Left hindlimb (tissue), 1 donor: ENCODE results near the gene USP7.
"Not testable (repeated sequence)": the region's sequence is repeated elsewhere in the genome, so short reads cannot be mapped to it uniquely, and the experiment has no call there.

Source experiments
- DNase-seq: peaks from one replicate; pipeline ENCODE4 v3.0.0-alpha.2; 2018

USP7 gene

GRCh38 chr16:8972843-8973586 is 9.3 kb upstream of the USP7 start:
- no peak for DNase-seq

- DNase-seq, result no peak
Observed at GRCh38 chr16:8971416-8971815, 7.7 kb upstream of the USP7 start.

- DNase-seq, result not testable (repeated sequence)
Observed at GRCh38 chr16:8969202-8969897, 5.6 kb upstream of the USP7 start.

GRCh38 chr16:8968054-8968453 is 4.3 kb upstream of the USP7 start:
- DNase-seq, result not testable (repeated sequence)

GRCh38 chr16:8967132-8967821 is 3.6 kb upstream of the USP7 start:
- no peak for DNase-seq

GRCh38 chr16:8966817-8967131 is 3.1 kb upstream of the USP7 start:
- DNase-seq, result no peak

GRCh38 chr16:8964462-8964861 is 756 bp upstream of the USP7 start:
- no peak for DNase-seq

- no peak for DNase-seq
Observed at GRCh38 chr16:8963010-8963820, 491 bp downstream of the USP7 start.

- peak; percentile 46 for DNase-seq
Observed at GRCh38 chr16:8962393-8963009, 1.2 kb downstream of the USP7 start.

GRCh38 chr16:8961811-8962390 is 1.8 kb downstream of the USP7 start:
- no peak for DNase-seq

- DNase-seq, result no peak
Observed at GRCh38 chr16:8960788-8961109, 3.0 kb downstream of the USP7 start.

- no peak for DNase-seq
Observed at GRCh38 chr16:8959921-8960787, 3.6 kb downstream of the USP7 start.

GRCh38 chr16:8958344-8959167 is 5.2 kb downstream of the USP7 start:
- DNase-seq, result no peak

- DNase-seq, result no peak
Observed at GRCh38 chr16:8957509-8958157, 6.1 kb downstream of the USP7 start.

- no peak for DNase-seq
Observed at GRCh38 chr16:8957063-8957397, 6.7 kb downstream of the USP7 start.

GRCh38 chr16:8956265-8957062 is 7.2 kb downstream of the USP7 start:
- no peak for DNase-seq

- no peak for DNase-seq
Observed at GRCh38 chr16:8955828-8956227, 7.9 kb downstream of the USP7 start.

GRCh38 chr16:8953064-8953463 is 10.6 kb downstream of the USP7 start:
- no peak for DNase-seq

- no peak for DNase-seq
Observed at GRCh38 chr16:8952281-8952751, 11.4 kb downstream of the USP7 start.
